ENCODE results near the gene PPP2R2D.

- no peak for TF ChIP-seq EZH2 (IDR thresholded peaks at IDR 0.05; ENCODE audit: low read depth)
- TF ChIP-seq CTCF (conservative IDR thresholded peaks at IDR 0.05): no peak
Observed at GRCh38 chr10:131872011-131872826, 28.6 kb upstream of the PPP2R2D start.

Data from PC-9 (cell line).